HG03066 (cell line): ENCODE data around the gene FGFR3.

Source experiments
- ATAC-seq: cut with Tn5 transposase; IDR thresholded peaks from one replicate; pipeline ENCODE4 v1.9.1; 2021; ENCODE audit warnings: low read depth; ENCODE audit not compliant: unreplicated experiment

FGFR3 gene

GRCh38 chr4:1756079-1756478 lies 37.0 kb upstream of the FGFR3 start:
- ATAC-seq, result no peak

GRCh38 chr4:1756893-1757779 lies 36.0 kb upstream of the FGFR3 start:
- no peak for ATAC-seq

GRCh38 chr4:1757836-1758235 lies 35.3 kb upstream of the FGFR3 start:
- no peak for ATAC-seq

- ATAC-seq, result no peak
Observed at GRCh38 chr4:1758306-1759121, 34.6 kb upstream of the FGFR3 start.

- no peak for ATAC-seq
Observed at GRCh38 chr4:1759170-1759817, 33.8 kb upstream of the FGFR3 start.

- ATAC-seq, result no peak
Observed at GRCh38 chr4:1759818-1760223, 33.3 kb upstream of the FGFR3 start.

GRCh38 chr4:1760521-1761071 lies 32.5 kb upstream of the FGFR3 start:
- no peak for ATAC-seq

- no peak for ATAC-seq
Observed at GRCh38 chr4:1761130-1761689, 31.9 kb upstream of the FGFR3 start.

GRCh38 chr4:1762264-1763010 lies 30.7 kb upstream of the FGFR3 start:
- no peak for ATAC-seq

GRCh38 chr4:1763070-1763549 lies 30.0 kb upstream of the FGFR3 start:
- no peak for ATAC-seq

GRCh38 chr4:1763550-1764080 lies 29.5 kb upstream of the FGFR3 start:
- ATAC-seq, result no peak

GRCh38 chr4:1764670-1765069 lies 28.4 kb upstream of the FGFR3 start:
- no peak for ATAC-seq

GRCh38 chr4:1765409-1766072 lies 27.6 kb upstream of the FGFR3 start:
- no peak for ATAC-seq

GRCh38 chr4:1766106-1767060 lies 26.7 kb upstream of the FGFR3 start:
- no peak for ATAC-seq

GRCh38 chr4:1767061-1767769 lies 25.9 kb upstream of the FGFR3 start:
- no peak for ATAC-seq

- ATAC-seq, result no peak
Observed at GRCh38 chr4:1767770-1768366, 25.2 kb upstream of the FGFR3 start.
